IPS-20b (cell line): Measurements from ENCODE around the gene NEMP2.

Source experiments
- H3K27ac ChIP-seq: one replicate; pipeline ENCODE4 v1.5.1; 2013; ENCODE audit warnings: low read length
- H3K27me3 ChIP-seq: 2 replicates; pipeline ENCODE4 v1.6.1; 2013; ENCODE audit warnings: mild to moderate bottlenecking, low read length, inconsistent platforms; ENCODE audit not compliant: insufficient read depth
- H3K36me3 ChIP-seq: 2 replicates; pipeline ENCODE4 v1.6.1; 2013; ENCODE audit warnings: low read depth, mild to moderate bottlenecking, inconsistent platforms, low read length, moderate library complexity; ENCODE audit not compliant: insufficient read depth
- H3K4me1 ChIP-seq: 2 replicates; pipeline ENCODE4 v1.6.1; 2013; ENCODE audit warnings: mild to moderate bottlenecking, control low read depth, inconsistent platforms, low read length, moderate library complexity; ENCODE audit not compliant: insufficient read depth
- H3K4me3 ChIP-seq: 2 replicates; pipeline ENCODE4 v1.5.1; 2013; ENCODE audit warnings: mild to moderate bottlenecking, low read length, inconsistent platforms
- H3K9ac ChIP-seq: 2 replicates; pipeline ENCODE4 v1.6.1; 2013; ENCODE audit warnings: low read depth, mild to moderate bottlenecking, inconsistent platforms, low read length, moderate library complexity
- H3K9me3 ChIP-seq: 2 replicates; pipeline ENCODE4 v1.6.1; 2013; ENCODE audit warnings: mild to moderate bottlenecking, low read depth, low read length, inconsistent platforms; ENCODE audit not compliant: insufficient read depth

Gene NEMP2

GRCh38 chr2:190572246-190572645 is 37.7 kb upstream of the NEMP2 start:
- H3K27me3 ChIP-seq = no peaks in the 10 kb centered on the region
- H3K4me1 ChIP-seq = no peaks in the 10 kb centered on the region
- H3K9me3 ChIP-seq = peaks cover 7% of the 10 kb centered on the region; the same call in 1 of the 2 replicates
- H3K27ac ChIP-seq = no peak overlapping the region
- no peak overlapping the region for H3K9ac ChIP-seq
- H3K4me3 ChIP-seq = no peak overlapping the region
- H3K36me3 ChIP-seq = no peaks in the 10 kb centered on the region

DNA sequence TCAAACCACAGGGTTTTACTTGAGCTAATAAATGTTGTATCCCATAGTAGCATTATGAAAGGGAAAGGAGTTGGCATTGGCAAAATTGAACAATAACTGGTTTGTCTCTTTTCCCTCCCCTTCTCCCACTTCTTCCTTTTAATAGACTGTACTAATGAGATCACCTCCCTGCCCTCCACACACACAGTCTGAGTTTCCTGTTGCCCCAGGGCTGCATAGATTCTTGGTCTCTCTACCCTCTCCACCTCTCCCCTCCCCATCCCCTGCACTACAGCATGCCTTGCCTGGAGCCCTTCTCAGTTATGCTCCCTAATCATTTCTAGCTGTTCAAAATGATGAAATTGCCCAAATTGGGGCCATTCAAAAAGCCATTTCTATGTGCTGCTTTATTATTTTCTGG is 37.2 kb upstream of the NEMP2 start:
- Histone ChIP-seq H3K9me3 (peaks cover 10% of the 10 kb centered on the region), H3K4me1 (no peaks in the 10 kb centered on the region), H3K9ac (no peak overlapping the region), H3K27ac (no peak overlapping the region), H3K4me3 (no peak overlapping the region), H3K36me3 (no peaks in the 10 kb centered on the region), H3K27me3 (no peaks in the 10 kb centered on the region)

GRCh38 chr2:190570871-190571270 is 36.3 kb upstream of the NEMP2 start:
- H3K9me3 ChIP-seq = peaks cover 10% of the 10 kb centered on the region
- H3K36me3 ChIP-seq = no peaks in the 10 kb centered on the region
- no peaks in the 10 kb centered on the region for H3K27me3 ChIP-seq
- H3K9ac ChIP-seq = no peak overlapping the region
- H3K27ac ChIP-seq = no peak overlapping the region
- H3K4me1 ChIP-seq = no peaks in the 10 kb centered on the region
- no peak overlapping the region for H3K4me3 ChIP-seq

GRCh38 chr2:190569994-190570755 is 35.7 kb upstream of the NEMP2 start:
- no peaks in the 10 kb centered on the region for H3K27me3 ChIP-seq
- H3K4me1 ChIP-seq = no peaks in the 10 kb centered on the region
- no peak overlapping the region for H3K27ac ChIP-seq
- H3K36me3 ChIP-seq = no peaks in the 10 kb centered on the region
- H3K4me3 ChIP-seq = no peak overlapping the region
- H3K9me3 ChIP-seq = peaks cover 10% of the 10 kb centered on the region
- no peak overlapping the region for H3K9ac ChIP-seq

- Histone ChIP-seq H3K36me3 (no peaks in the 10 kb centered on the region), H3K4me1 (peaks cover 10% of the 10 kb centered on the region; the same call in 1 of the 2 replicates), H3K9ac (no peak overlapping the region), H3K9me3 (peaks cover 10% of the 10 kb centered on the region), H3K4me3 (no peak overlapping the region), H3K27ac (no peak overlapping the region), H3K27me3 (no peaks in the 10 kb centered on the region)
Measured at GRCh38 chr2:190564838-190565237, 30.3 kb upstream of the NEMP2 start.

DNA sequence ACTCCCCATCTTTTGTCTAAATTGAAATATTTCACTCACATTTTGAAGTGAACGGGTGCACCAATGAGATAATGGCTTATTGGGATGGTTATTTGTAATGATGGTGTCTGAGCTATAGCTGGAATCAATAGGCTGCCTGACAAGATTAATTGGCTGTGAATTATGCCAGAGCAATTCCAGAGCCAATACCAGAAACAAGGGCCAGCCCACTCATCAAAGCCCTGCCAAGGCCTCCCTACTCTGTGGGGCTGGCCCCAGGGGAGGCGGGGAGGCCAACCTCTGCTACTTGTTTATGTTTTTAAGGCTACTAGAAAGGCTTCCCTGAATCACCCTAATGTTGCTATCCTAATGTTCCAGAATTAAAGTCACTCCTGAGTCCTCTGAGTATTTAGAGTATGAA is 29.1 kb upstream of the NEMP2 start:
- no peaks in the 10 kb centered on the region for H3K27me3 ChIP-seq
- no peak overlapping the region for H3K27ac ChIP-seq
- no peaks in the 10 kb centered on the region for H3K36me3 ChIP-seq
- H3K4me3 ChIP-seq = no peak overlapping the region
- H3K9ac ChIP-seq = no peak overlapping the region
- H3K9me3 ChIP-seq = peaks cover 10% of the 10 kb centered on the region
- peaks cover 10% of the 10 kb centered on the region; the same call in 1 of the 2 replicates for H3K4me1 ChIP-seq

GRCh38 chr2:190563109-190563508 is 28.6 kb upstream of the NEMP2 start:
- Histone ChIP-seq H3K36me3 (no peaks in the 10 kb centered on the region), H3K27me3 (no peaks in the 10 kb centered on the region), H3K27ac (no peak overlapping the region), H3K9me3 (peaks cover 10% of the 10 kb centered on the region), H3K9ac (no peak overlapping the region), H3K4me3 (no peak overlapping the region), H3K4me1 (peaks cover 10% of the 10 kb centered on the region; the same call in 1 of the 2 replicates)

DNA sequence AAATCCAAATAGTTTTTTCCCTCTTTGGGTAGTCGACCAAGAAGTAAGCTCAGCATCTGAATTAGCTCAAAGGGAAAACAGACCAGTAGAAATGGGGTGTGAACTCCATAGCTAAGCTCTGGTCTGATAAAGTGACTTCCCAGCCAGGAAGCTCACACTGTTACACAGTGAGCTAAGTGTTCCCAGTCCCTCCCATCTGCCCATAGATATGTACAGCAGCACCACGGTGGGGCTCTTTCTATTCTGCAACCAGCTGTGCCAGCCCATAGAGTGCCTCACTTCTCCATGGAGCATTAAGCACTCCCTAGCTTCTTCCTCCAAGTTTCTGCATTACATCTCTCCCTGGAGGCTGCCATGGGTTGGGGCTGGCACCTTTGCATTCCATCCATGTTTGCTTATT is 27.6 kb upstream of the NEMP2 start:
- Histone ChIP-seq H3K4me1 (peaks cover 10% of the 10 kb centered on the region; the same call in 1 of the 2 replicates), H3K27ac (no peak overlapping the region), H3K9ac (no peak overlapping the region; the same call in 1 of the 2 replicates), H3K4me3 (no peak overlapping the region), H3K36me3 (no peaks in the 10 kb centered on the region), H3K27me3 (no peaks in the 10 kb centered on the region), H3K9me3 (peaks cover 2% of the 10 kb centered on the region)

DNA sequence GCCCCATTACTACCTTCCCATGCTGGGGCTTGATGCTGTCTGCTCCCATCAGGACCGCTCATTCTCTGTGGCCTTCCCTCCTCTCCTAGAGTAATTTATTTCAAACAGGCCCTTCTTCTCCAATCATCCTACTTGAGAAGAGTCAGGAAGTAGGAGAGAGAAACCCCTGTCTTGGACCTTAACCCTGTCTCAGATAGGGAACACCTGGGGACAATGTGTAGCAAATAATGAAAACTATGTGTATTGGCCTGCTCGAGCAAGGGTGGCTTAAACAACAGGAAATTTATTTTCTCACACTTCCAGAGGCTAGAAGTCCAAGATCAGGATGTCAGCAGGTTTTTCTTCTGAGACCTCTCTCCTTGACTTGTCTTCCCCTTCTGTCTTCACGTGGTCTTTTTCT is 26.6 kb upstream of the NEMP2 start:
- no peak overlapping the region for H3K9ac ChIP-seq
- no peaks in the 10 kb centered on the region for H3K27me3 ChIP-seq
- no peak overlapping the region for H3K4me3 ChIP-seq
- H3K9me3 ChIP-seq = no peaks in the 10 kb centered on the region
- peaks cover 10% of the 10 kb centered on the region; the same call in 1 of the 2 replicates for H3K4me1 ChIP-seq
- peak overlapping the region; percentile 44 for H3K27ac ChIP-seq
- no peaks in the 10 kb centered on the region for H3K36me3 ChIP-seq

- no peaks in the 10 kb centered on the region for H3K9me3 ChIP-seq
- no peaks in the 10 kb centered on the region for H3K27me3 ChIP-seq
- H3K4me1 ChIP-seq = peaks cover 3% of the 10 kb centered on the region; the same call in 1 of the 2 replicates
- no peak overlapping the region for H3K4me3 ChIP-seq
- H3K9ac ChIP-seq = no peak overlapping the region
- H3K27ac ChIP-seq = no peak overlapping the region
- no peaks in the 10 kb centered on the region for H3K36me3 ChIP-seq
Measured at GRCh38 chr2:190554357-190555006, 20.0 kb upstream of the NEMP2 start.

DNA sequence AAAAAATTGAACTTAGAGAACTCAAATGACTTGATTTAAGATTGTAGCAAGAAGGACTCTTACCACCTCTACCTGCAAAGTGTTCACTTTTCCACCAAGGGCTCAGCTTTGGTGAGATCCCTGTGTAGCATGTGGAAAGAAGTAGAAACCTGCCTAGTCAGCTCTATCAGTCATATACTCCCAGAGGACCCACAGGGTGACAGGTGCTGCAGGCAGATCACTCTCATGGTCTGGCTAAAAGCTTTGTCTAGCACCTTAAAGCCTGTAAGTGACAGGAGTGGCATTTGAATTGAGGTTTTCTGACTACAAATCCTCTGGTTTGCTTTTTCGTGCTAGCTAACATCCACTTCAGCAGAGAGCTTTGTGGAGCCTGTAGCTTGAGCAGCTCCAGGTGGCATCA is 18.7 kb upstream of the NEMP2 start:
- H3K4me1 ChIP-seq = peaks cover 3% of the 10 kb centered on the region; the same call in 1 of the 2 replicates
- no peak overlapping the region for H3K27ac ChIP-seq
- H3K9me3 ChIP-seq = no peaks in the 10 kb centered on the region
- no peak overlapping the region for H3K9ac ChIP-seq
- H3K36me3 ChIP-seq = no peaks in the 10 kb centered on the region
- H3K4me3 ChIP-seq = no peak overlapping the region
- H3K27me3 ChIP-seq = no peaks in the 10 kb centered on the region

DNA sequence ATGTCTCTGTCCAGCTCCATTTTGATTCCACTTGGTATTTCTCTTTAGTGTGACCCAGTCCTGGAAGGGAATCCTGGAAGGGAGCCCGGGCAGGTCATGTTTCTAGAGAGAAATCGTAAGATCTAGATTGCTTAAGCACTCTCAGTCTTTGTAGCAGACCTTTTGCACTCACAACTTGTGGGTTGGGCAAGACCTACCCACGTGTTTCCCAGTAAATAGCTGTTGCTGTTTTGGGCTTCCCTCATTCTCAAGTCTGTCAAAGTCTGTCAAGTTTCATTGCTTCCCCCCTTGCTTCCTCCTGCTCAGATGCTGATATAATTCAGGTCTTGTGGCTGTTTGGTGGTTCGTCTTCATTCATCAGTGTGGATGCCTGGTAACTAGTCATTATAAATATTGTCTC is 17.4 kb upstream of the NEMP2 start:
- Histone ChIP-seq H3K9me3 (no peaks in the 10 kb centered on the region), H3K9ac (no peak overlapping the region), H3K27ac (no peak overlapping the region), H3K27me3 (no peaks in the 10 kb centered on the region), H3K4me3 (no peak overlapping the region), H3K4me1 (peaks cover 3% of the 10 kb centered on the region; the same call in 1 of the 2 replicates), H3K36me3 (no peaks in the 10 kb centered on the region)
